ENCODE measurements around the gene GAST.
A peak's percentile ranks its signal among the peaks of the same experiment; 100 is the strongest.
"Not testable (repeated sequence)": the region's sequence is repeated elsewhere in the genome, so short reads cannot be mapped to it uniquely, and the experiment has no call there.

Gene GAST

GRCh38 chr17:41675157-41676057 is 36.7 kb upstream of the GAST start:
- H3K4me1 ChIP-seq (ENCODE audit: control insufficient read depth in 2 of 2, insufficient read depth in 2 of 2, low read length in 2 of 2); H3K27ac ChIP-seq (ENCODE audit: low read depth in 2 of 2, low read length in 2 of 2); H3K4me3 ChIP-seq (ENCODE audit: low read length in 2 of 2); H3K36me3 ChIP-seq (ENCODE audit: control insufficient read depth in 2 of 2, insufficient read depth in 2 of 2, low read length in 2 of 2); H3K27me3 ChIP-seq (ENCODE audit: control insufficient read depth in 2 of 2, insufficient read depth in 2 of 2, low read length in 2 of 2); H3K9ac ChIP-seq (ENCODE audit: low read depth in 1 of 2, low read length in 2 of 2); H3K9me3 ChIP-seq (ENCODE audit: control insufficient read depth in 2 of 2, low read length in 2 of 2): not testable (repeated sequence)

- peaks cover 4 to 5% of the 10 kb centered on the region in 2 donors for H3K4me1 ChIP-seq (ENCODE audit: control insufficient read depth in 2 of 2, insufficient read depth in 2 of 2, low read length in 2 of 2)
- H3K4me3 ChIP-seq (ENCODE audit: low read length in 2 of 2), result no peak overlapping the region
- H3K36me3 ChIP-seq (ENCODE audit: control insufficient read depth in 2 of 2, insufficient read depth in 2 of 2, low read length in 2 of 2), result no peaks in the 10 kb centered on the region
- H3K9ac ChIP-seq (ENCODE audit: low read depth in 1 of 2, low read length in 2 of 2), result no peak overlapping the region
- no peaks in the 10 kb centered on the region for H3K27me3 ChIP-seq (ENCODE audit: control insufficient read depth in 2 of 2, insufficient read depth in 2 of 2, low read length in 2 of 2)
- H3K9me3 ChIP-seq (ENCODE audit: control insufficient read depth in 2 of 2, low read length in 2 of 2), result no peaks in the 10 kb centered on the region
- H3K27ac ChIP-seq (ENCODE audit: low read depth in 2 of 2, low read length in 2 of 2), result no peak overlapping the region
Measured at GRCh38 chr17:41676058-41676419, 36.1 kb upstream of the GAST start.

DNA sequence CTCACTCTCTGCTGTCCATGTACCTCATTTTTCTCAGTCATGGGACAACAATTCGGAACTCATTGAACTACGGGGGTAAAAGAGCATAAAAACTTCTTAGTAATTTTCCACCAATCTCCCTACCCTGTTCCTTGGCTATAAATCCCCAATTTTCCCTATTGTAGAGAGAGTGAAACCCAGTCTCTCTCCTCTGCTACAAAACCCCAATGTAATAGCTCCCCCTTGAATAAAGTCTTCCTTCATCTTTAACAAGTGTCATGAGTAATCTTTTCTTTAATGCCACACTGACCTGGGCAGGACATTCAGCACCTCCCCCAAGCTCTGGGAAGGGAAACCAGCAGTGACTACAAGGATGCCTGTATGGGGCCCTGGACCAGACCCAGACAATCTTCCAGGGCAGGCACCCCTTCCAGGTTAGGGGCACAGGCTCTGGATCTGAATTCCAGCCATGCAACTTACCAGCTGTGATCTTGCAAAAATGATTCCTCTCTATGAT is 33.7 kb upstream of the GAST start:
- peak overlapping the region; percentile 61 to 66 for H3K4me3 ChIP-seq (ENCODE audit: low read length in 2 of 2)
- no peaks in the 10 kb centered on the region for H3K27me3 ChIP-seq (ENCODE audit: control insufficient read depth in 2 of 2, insufficient read depth in 2 of 2, low read length in 2 of 2)
- H3K9ac ChIP-seq (ENCODE audit: low read depth in 1 of 2, low read length in 2 of 2), result peak overlapping the region; percentile 53 to 54
- H3K9me3 ChIP-seq (ENCODE audit: control insufficient read depth in 2 of 2, low read length in 2 of 2), result no peaks in the 10 kb centered on the region
- peaks cover 4 to 5% of the 10 kb centered on the region in 2 donors for H3K4me1 ChIP-seq (ENCODE audit: control insufficient read depth in 2 of 2, insufficient read depth in 2 of 2, low read length in 2 of 2)
- no peaks in the 10 kb centered on the region for H3K36me3 ChIP-seq (ENCODE audit: control insufficient read depth in 2 of 2, insufficient read depth in 2 of 2, low read length in 2 of 2)
- peak overlapping the region; percentile 69 to 80 for H3K27ac ChIP-seq (ENCODE audit: low read depth in 2 of 2, low read length in 2 of 2)

DNA sequence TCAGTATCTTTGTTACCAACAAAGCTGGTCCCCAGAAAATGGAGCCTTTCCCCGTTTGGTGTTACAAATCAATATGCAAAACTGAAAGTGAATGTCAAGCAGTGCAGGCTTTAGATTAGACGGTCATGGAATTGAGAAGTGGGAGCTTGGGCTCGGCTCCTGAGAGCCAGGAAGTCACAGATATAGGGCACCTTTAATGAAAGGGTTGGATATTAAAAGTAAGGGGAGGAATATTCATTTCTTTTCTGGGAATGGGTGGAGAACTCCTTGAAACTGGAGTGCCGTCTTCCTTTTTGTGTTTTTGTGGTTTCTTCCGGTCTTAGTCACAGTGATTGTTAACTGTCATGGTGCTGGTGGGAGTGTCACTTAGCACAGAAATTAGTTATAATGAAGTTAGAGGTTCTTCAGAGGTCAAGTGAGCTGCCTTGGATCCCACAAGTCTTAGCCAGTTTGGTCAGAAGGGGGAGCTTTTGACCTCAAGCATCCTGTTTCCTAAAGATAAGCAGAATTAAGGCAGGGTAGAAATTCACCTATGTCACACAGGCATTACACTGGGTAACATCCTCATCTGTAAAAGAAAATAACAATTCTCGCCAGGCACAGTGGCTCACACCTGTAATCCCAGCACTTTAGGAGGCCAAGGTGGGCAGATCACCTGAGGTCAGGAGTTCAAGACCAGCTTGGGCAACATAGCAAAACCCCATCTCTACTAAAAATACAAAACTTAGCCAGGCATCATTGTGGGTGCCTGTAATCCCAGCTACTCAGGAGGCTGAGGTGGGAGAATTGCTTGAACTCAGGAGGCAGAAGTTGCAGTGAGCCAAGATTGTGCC is 33.0 kb upstream of the GAST start:
- Histone ChIP-seq H3K36me3 (ENCODE audit: control insufficient read depth in 2 of 2, insufficient read depth in 2 of 2, low read length in 2 of 2) (no peaks in the 10 kb centered on the region), H3K4me3 (ENCODE audit: low read length in 2 of 2) (peak overlapping the region; percentile 61 to 66), H3K27me3 (ENCODE audit: control insufficient read depth in 2 of 2, insufficient read depth in 2 of 2, low read length in 2 of 2) (no peaks in the 10 kb centered on the region), H3K9me3 (ENCODE audit: control insufficient read depth in 2 of 2, low read length in 2 of 2) (no peaks in the 10 kb centered on the region), H3K4me1 (ENCODE audit: control insufficient read depth in 2 of 2, insufficient read depth in 2 of 2, low read length in 2 of 2) (peaks cover 4 to 5% of the 10 kb centered on the region in 2 donors), H3K27ac (ENCODE audit: low read depth in 2 of 2, low read length in 2 of 2) (peak overlapping the region; percentile 69 to 80), H3K9ac (ENCODE audit: low read depth in 1 of 2, low read length in 2 of 2) (peak overlapping the region; percentile 53 to 54)

DNA sequence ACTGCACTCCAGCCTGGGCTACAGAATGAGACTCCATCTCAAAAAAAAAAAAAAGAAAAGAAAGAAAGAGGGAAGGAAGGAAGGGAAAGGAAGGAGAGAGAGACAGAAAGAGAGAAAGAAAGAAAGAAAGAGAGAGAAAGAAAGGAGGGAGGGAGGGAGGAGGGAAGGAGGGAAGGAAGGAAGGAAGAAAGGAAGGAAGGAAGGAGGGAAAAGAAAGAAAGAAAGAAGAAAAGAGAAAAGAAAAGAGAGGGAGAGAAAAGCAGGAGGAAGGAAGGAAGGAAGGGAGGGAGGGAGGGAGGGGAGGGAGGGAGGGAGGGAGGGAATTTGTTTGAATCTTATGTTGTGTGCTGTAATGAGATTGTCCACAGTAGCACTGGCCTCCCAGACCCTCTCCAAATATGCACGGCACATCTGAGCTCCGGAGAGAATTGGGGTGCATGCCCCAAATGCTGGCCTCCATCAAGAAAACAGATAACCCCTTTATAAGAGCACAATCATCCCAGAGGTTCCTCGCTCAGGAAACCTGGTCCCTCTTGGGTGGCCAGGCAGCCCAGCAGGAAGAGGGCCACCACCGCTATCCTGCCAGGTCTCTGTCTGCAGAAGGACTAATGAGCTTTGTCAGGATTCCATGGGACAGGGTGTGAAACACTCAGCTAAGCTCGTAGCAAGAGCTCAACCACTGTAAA is 32.2 kb upstream of the GAST start:
- no peak overlapping the region for H3K4me3 ChIP-seq (ENCODE audit: low read length in 2 of 2)
- H3K27me3 ChIP-seq (ENCODE audit: control insufficient read depth in 2 of 2, insufficient read depth in 2 of 2, low read length in 2 of 2), result no peaks in the 10 kb centered on the region
- H3K9ac ChIP-seq (ENCODE audit: low read depth in 1 of 2, low read length in 2 of 2), result no peak overlapping the region
- H3K36me3 ChIP-seq (ENCODE audit: control insufficient read depth in 2 of 2, insufficient read depth in 2 of 2, low read length in 2 of 2), result no peaks in the 10 kb centered on the region
- H3K4me1 ChIP-seq (ENCODE audit: control insufficient read depth in 2 of 2, insufficient read depth in 2 of 2, low read length in 2 of 2), result peaks cover 4 to 5% of the 10 kb centered on the region in 2 donors
- H3K27ac ChIP-seq (ENCODE audit: low read depth in 2 of 2, low read length in 2 of 2), result no peak overlapping the region
- no peaks in the 10 kb centered on the region for H3K9me3 ChIP-seq (ENCODE audit: control insufficient read depth in 2 of 2, low read length in 2 of 2)

DNA sequence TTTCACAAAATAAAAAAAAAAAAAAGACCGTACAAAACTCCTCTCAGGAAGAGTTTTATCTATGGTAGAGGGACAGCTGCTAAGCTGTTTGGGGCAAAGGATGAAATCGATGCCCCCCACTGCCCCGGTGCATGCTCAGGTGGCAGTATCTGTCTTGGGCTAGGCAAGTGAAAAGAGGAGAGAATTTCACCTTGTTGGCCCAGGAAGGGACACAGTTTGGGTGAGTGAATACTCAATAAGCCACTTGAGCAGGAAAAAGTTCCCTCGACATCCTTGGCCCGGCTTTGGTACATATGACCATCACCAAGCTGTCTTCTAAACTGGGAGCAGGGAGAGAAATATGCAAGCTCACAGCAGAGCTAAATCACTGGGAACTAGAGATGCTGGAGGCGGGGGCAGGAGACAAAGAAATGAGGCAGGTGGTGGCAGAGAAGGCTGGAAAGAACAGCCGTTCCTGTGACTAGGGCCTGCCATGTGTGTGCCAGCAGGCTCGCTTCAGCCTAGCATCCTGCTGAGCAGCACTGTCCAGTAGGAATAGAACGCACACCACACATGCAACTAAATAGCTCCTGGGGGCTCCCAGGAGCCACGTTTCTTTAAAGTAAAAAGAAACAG is 31.6 kb upstream of the GAST start:
- Histone ChIP-seq H3K36me3 (ENCODE audit: control insufficient read depth in 2 of 2, insufficient read depth in 2 of 2, low read length in 2 of 2) (no peaks in the 10 kb centered on the region), H3K9ac (ENCODE audit: low read depth in 1 of 2, low read length in 2 of 2) (no peak overlapping the region), H3K4me3 (ENCODE audit: low read length in 2 of 2) (no peak overlapping the region), H3K27me3 (ENCODE audit: control insufficient read depth in 2 of 2, insufficient read depth in 2 of 2, low read length in 2 of 2) (no peaks in the 10 kb centered on the region), H3K27ac (ENCODE audit: low read depth in 2 of 2, low read length in 2 of 2) (no peak overlapping the region), H3K4me1 (ENCODE audit: control insufficient read depth in 2 of 2, insufficient read depth in 2 of 2, low read length in 2 of 2) (peaks cover 4 to 5% of the 10 kb centered on the region in 2 donors), H3K9me3 (ENCODE audit: control insufficient read depth in 2 of 2, low read length in 2 of 2) (no peaks in the 10 kb centered on the region)

DNA sequence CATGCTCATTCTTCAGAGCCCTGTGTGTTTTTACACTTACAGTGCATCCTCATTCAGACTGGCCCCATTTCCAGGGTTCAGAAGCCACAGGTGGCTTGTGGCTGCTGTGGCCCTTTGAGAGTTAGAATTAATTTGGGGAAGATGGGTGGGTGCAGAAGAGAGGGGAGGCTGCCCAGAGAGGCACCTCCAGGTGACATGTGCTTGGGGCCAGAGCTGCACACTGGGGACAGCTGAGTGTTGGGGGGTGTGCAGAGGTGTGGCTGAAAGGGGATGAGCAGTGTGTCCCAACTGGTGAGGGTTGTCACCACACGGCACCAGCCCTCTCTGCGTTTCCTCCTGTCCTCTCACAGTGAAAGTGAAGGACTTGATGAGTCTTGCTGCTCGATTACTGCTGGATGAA is 30.4 kb upstream of the GAST start:
- Histone ChIP-seq H3K4me1 (ENCODE audit: control insufficient read depth in 2 of 2, insufficient read depth in 2 of 2, low read length in 2 of 2) (peaks cover 4 to 5% of the 10 kb centered on the region in 2 donors), H3K4me3 (ENCODE audit: low read length in 2 of 2) (no peak overlapping the region), H3K27me3 (ENCODE audit: control insufficient read depth in 2 of 2, insufficient read depth in 2 of 2, low read length in 2 of 2) (no peaks in the 10 kb centered on the region), H3K9me3 (ENCODE audit: control insufficient read depth in 2 of 2, low read length in 2 of 2) (no peaks in the 10 kb centered on the region), H3K27ac (ENCODE audit: low read depth in 2 of 2, low read length in 2 of 2) (no peak overlapping the region), H3K36me3 (ENCODE audit: control insufficient read depth in 2 of 2, insufficient read depth in 2 of 2, low read length in 2 of 2) (no peaks in the 10 kb centered on the region), H3K9ac (ENCODE audit: low read depth in 1 of 2, low read length in 2 of 2) (no peak overlapping the region)

DNA sequence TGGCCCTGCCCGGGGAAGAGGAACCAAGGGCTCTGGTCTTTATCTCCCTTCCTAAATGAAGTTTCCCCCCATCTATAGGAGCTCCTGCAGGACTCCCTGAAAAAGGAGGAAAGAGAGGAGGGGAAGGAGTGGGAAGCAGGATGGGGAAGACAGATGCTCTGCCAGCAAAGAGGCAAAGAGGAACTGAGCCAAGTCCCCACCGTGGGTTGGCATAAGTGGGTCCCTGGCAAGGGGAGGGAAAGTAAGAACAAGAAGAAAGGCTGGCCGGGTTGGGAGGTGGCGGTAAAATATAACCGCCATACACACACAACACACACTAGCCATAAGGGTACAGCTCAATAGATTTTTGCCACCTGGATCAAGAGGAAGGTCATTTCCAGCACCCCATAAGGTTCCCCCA is 29.5 kb upstream of the GAST start:
- H3K36me3 ChIP-seq (ENCODE audit: control insufficient read depth in 2 of 2, insufficient read depth in 2 of 2, low read length in 2 of 2), result no peaks in the 10 kb centered on the region
- H3K4me1 ChIP-seq (ENCODE audit: control insufficient read depth in 2 of 2, insufficient read depth in 2 of 2, low read length in 2 of 2), result peaks cover 5% of the 10 kb centered on the region in 2 donors
- no peak overlapping the region for H3K27ac ChIP-seq (ENCODE audit: low read depth in 2 of 2, low read length in 2 of 2)
- no peak overlapping the region for H3K4me3 ChIP-seq (ENCODE audit: low read length in 2 of 2)
- no peaks in the 10 kb centered on the region for H3K9me3 ChIP-seq (ENCODE audit: control insufficient read depth in 2 of 2, low read length in 2 of 2)
- no peak overlapping the region for H3K9ac ChIP-seq (ENCODE audit: low read depth in 1 of 2, low read length in 2 of 2)
- H3K27me3 ChIP-seq (ENCODE audit: control insufficient read depth in 2 of 2, insufficient read depth in 2 of 2, low read length in 2 of 2), result no peaks in the 10 kb centered on the region

DNA sequence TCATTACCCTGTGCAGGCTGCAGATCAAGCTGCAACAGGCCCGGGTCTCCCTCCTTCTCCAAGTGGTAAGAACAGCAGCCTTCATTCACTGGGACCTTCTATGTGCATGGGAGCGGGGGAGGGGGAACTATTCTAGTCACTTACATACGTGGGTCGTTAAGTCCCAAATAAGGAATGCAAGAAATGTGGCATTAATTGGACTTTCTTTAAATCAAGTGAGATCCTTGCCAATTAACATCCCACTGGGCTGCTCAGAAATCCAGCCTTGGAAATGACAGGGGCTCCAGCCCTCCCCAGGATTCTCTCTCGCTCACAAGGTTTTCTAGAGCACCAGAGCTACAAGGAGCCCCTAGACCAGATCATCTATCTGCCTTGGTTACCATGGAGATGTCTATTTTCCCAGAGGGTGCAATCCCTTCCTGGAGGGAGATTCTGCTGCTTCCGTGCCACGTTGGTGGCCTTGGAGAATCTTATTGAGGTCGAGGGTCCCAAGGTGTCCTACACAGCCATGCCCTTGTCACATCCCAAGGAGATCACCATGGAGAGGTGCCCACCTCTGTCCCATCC is 28.6 kb upstream of the GAST start:
- Histone ChIP-seq H3K4me1 (ENCODE audit: control insufficient read depth in 2 of 2, insufficient read depth in 2 of 2, low read length in 2 of 2) (peaks cover 8 to 10% of the 10 kb centered on the region in 2 donors), H3K9ac (ENCODE audit: low read depth in 1 of 2, low read length in 2 of 2) (no peak overlapping the region), H3K27me3 (ENCODE audit: control insufficient read depth in 2 of 2, insufficient read depth in 2 of 2, low read length in 2 of 2) (no peaks in the 10 kb centered on the region), H3K4me3 (ENCODE audit: low read length in 2 of 2) (no peak overlapping the region), H3K36me3 (ENCODE audit: control insufficient read depth in 2 of 2, insufficient read depth in 2 of 2, low read length in 2 of 2) (no peaks in the 10 kb centered on the region), H3K9me3 (ENCODE audit: control insufficient read depth in 2 of 2, low read length in 2 of 2) (no peaks in the 10 kb centered on the region), H3K27ac (ENCODE audit: low read depth in 2 of 2, low read length in 2 of 2) (no peak overlapping the region)

Data from mucosa of rectum (tissue), 2 donors.